GM18499 (cell line): Measurements from ENCODE around the gene MID1IP1.

Experiments
- ATAC-seq: cut with Tn5 transposase; IDR thresholded peaks from one replicate; pipeline ENCODE4 v1.9.1; 2021; ENCODE audit warnings: moderate number of reproducible peaks; ENCODE audit not compliant: insufficient read depth, unreplicated experiment

Gene MID1IP1

GRCh38 chrX:38811515-38812243, 10.4 kb downstream of the MID1IP1 start:
- ATAC-seq = no peak

DNA sequence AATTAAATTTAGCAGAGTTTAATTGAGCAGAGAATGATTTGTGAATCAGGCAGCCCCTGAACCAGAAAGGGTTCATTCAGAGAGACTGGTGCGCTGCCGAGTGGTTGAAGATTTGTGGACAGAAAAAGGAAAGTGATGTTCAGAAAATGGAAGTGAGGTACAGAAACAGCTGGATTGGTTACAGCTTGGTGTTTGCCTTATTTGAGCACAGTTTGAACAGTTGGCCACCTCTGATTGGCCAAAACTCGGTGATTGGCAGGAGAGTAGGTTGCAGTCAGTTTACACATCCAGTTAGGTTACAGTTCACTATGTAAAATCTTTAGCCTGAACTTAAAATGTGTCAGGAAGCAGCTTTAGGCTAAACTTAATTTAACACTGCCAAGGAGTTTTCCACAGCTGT, 14.9 kb downstream of the MID1IP1 start:
- no peak for ATAC-seq

DNA sequence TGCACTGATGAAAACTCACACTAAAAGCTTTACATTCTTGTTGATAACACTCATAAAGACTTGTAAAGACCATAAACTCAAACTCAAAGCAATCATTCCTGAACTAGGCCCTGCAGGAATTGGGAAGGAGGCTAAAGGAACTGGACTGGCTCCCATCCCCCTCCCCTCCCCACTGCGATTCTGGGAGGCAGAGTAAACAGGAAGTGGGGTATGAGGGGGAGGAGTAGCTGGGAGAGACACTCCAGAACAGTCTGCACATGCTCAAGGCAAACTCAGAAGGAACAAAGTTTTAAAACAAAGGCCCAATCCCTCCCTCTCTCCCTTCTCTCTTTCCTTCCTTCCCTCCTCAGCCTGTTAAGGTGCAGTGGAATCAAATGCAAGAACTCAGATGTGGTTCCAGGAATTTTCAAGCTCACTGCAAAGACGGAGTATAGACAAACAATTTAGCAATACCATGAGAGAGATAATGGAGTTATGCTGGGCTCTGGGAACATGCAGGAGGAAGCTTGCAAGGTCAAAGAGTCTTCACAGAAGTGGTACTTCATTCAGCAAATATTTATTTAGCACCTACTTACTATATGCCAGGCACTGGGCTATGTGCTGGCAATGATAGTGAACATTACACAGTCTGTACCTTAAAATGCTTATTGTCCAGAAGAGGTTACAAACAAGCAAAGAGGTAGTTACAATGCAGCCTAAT, 15.9 kb downstream of the MID1IP1 start:
- ATAC-seq = no peak

DNA sequence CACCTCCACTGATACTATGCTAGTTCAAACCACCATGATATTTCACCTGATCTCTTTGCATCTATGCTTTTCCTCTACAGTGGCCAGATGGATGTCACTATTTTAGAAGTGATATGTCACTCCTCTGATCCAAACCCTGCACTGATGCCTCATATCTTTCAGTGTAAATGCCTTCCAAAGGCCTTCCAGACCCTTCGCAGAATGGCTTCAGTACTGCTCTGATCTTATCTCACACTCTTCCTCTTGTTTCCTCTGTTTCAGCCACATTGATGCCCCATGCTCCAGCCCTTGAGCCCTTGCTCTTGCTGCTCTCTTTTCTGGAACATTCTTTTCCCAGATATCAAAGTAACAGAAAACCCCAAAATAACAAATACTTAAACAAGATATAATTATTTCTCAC, 17.9 kb downstream of the MID1IP1 start:
- ATAC-seq = no peak

DNA sequence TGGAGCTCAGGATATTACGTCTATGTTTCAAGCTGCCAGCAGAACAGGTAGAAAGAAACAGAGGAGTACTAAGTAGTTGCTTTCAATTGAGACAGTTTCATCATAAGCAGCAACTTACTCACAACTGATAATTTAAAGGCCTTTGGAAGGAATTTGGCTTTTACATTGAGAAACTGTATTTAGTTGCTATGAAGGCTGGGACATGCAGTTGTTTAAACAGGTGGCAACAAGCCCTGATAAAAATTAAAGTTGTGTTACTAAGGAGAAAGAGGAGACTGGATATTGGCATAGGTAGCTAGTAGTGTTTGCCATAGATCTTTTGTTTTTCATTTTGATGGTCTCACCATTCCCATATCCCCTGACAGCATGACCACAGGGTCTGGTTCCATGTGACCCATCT, 18.4 kb downstream of the MID1IP1 start:
- ATAC-seq = no peak

- ATAC-seq = no peak
Measured at GRCh38 chrX:38820751-38821150, 19.5 kb downstream of the MID1IP1 start.

- ATAC-seq = no peak
Measured at GRCh38 chrX:38824176-38824575, 22.9 kb downstream of the MID1IP1 start.

DNA sequence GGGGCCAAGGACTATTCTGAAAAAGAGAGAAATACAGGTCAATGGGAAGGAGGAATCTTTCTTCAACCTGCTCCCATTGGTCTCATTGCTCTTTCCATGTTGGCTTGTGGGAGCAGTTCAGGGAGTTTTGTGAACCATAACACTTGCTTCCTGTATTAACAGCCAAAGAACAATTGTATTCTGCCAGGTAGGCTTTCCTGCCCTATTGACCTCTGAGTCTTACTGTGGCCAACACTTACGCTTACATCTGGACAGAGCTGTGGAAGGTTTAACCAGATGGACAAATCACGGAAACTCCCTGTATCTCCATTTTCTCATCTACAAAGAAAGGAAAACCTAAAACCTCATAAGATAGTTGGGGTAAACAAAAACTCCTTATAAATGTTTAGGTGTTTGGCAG, 30.7 kb downstream of the MID1IP1 start:
- no peak for ATAC-seq

DNA sequence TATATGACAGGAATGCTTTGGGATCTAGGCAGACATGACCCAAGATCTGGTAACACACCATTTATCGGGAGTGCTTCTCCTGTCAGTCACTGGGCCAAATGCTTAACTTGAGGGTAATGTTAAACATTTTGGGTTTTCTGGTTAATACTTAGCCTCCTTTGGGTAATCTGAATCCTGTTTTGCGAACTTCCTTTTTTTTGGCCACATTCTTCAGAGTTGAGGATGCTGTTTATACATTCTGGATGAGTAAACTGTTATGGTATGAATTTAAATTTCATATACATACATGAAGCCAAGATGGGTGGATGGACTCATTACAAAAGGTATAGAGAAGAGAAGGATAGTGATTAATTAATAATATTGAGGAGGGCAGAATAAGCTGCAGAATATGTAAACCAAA, 36.1 kb downstream of the MID1IP1 start:
- ATAC-seq = no peak

GRCh38 chrX:38839277-38839676, 38.0 kb downstream of the MID1IP1 start:
- ATAC-seq = no peak

DNA sequence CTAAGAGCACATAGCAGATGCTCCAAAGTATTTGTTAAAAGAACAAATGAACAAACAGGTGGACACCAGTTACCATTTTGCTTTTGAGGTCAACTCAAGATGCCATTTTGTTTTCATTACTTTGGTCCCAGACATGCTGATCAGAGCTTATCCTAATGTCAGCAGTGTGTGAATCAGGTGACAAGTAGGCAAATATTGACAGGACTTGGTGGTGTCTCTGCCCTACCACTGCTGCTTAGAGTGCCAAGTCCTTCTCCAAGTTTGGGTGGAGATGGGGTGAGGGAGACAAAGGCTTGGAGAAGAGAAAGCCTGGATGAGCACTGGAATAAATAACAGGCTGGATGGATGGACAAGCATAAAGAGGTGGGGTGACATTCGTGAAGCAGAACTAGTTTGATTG, 38.7 kb downstream of the MID1IP1 start:
- ATAC-seq = no peak

GRCh38 chrX:38841750-38842149, 40.5 kb downstream of the MID1IP1 start:
- no peak for ATAC-seq

- ATAC-seq = no peak
Measured at GRCh38 chrX:38845426-38845825, 44.2 kb downstream of the MID1IP1 start.

DNA sequence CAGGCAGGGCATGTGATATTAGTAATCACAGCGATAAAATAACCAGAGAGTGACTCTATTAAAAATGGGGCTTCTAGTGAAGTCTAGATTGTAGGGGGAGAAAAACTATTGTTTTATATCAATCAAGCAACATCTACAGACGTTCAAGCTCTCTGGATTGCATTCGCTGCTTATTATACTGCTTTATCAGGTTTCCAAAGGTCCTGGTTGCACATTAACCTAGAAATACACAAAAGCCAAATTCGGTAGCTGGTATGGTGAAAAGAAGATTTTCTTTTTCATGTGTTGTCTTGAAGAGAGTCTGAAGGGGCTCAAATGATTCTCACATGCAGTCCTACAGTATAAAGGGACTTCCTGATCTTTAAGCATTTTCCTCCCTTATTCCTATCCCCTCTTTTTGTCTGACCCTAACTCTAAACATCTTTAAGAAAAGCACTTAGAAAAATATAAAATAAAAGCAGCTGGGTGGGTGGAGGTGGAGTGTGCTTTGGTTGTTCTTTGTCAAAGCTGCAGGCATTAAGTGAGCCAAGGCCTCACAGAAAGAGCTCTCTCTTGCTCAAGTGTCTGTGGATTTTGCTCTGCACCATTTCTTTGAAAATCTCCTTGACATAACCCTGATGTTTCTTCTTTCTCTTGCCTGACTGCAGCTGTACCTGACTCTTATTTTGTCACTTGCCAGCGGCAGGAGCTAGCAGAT, 46.1 kb downstream of the MID1IP1 start:
- ATAC-seq = no peak

DNA sequence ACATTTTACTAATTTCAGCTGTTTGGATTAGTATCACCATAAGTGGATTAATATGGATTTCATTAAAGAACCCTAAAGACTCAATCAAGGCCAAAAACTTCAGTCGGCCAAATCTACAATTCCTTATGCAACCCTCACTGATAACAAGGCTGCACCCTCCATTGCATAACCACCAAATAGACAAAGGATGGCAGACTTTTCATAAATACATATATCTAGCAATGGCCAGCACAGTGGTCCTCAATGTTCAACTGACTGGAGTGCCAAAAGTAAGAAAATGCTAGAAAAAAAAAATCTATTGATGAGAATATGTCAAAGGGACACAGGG, 46.6 kb downstream of the MID1IP1 start:
- no peak for ATAC-seq

GRCh38 chrX:38848671-38849455, 47.6 kb downstream of the MID1IP1 start:
- ATAC-seq = no peak

DNA sequence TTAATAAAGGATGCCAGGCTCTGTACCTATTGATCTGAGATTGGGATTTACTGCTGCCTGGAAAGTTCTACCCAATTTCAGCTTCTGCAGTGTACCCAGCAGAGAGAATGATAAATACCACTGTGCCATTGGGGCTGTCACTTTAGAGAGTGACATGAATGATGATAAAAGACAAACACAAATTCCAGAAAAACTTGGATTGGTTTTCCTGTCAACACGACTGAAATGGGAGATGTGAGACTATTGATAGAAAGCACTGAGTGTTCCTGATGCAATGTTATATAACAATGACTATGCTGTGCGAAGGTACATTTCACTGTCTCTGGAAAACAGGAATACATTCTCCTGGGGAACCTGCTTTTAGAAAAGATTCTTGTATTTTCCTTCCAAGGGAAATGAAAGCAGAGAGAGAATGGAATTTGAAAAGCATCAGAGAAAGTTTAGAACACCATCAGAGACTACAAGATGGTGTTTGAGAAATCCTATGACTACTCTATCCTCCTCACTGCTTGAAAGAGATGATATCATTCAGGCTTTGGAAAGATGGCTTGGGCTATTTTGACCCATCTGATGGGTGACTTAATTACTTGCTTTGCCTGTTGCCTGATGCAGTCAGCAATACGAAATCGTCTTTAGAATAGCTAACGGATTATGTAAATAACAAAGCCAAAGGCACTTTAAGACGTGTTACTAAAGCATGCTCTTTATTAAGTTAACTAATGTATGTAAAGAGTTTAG, 49.7 kb downstream of the MID1IP1 start:
- no peak for ATAC-seq

DNA sequence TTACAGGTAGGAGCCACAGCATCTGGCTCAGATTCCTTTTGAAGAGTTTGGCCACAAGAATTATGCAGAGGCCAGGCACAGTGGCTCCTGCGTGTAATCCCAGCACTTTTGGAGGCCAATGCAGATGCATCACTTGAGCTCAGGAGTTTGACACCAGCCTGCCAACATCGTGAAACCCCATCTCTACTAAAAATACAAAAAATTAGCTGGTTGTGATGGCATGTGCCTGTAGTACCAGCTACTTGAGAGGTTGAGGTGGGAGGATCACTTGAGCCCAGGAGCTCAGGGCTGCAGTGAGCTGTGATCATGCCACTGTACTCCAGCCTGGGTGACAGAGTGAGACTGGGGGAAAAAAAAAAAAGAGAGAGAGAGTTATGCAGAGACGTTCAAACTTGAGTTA, 53.0 kb downstream of the MID1IP1 start:
- ATAC-seq = no peak
